Fibroblast of the conjunctiva (primary cell): ENCODE results near the gene FYB1.
"Not testable (repeated sequence)": the region's sequence is repeated elsewhere in the genome, so short reads cannot be mapped to it uniquely, and the experiment has no call there.

Source experiments
- DNase-seq: peaks from one replicate; pipeline ENCODE4 v3.0.0-alpha.2; 2010; ENCODE audit warnings: low read depth

The FYB1 gene, protein sequence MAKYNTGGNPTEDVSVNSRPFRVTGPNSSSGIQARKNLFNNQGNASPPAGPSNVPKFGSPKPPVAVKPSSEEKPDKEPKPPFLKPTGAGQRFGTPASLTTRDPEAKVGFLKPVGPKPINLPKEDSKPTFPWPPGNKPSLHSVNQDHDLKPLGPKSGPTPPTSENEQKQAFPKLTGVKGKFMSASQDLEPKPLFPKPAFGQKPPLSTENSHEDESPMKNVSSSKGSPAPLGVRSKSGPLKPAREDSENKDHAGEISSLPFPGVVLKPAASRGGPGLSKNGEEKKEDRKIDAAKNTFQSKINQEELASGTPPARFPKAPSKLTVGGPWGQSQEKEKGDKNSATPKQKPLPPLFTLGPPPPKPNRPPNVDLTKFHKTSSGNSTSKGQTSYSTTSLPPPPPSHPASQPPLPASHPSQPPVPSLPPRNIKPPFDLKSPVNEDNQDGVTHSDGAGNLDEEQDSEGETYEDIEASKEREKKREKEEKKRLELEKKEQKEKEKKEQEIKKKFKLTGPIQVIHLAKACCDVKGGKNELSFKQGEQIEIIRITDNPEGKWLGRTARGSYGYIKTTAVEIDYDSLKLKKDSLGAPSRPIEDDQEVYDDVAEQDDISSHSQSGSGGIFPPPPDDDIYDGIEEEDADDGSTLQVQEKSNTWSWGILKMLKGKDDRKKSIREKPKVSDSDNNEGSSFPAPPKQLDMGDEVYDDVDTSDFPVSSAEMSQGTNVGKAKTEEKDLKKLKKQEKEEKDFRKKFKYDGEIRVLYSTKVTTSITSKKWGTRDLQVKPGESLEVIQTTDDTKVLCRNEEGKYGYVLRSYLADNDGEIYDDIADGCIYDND

DNA sequence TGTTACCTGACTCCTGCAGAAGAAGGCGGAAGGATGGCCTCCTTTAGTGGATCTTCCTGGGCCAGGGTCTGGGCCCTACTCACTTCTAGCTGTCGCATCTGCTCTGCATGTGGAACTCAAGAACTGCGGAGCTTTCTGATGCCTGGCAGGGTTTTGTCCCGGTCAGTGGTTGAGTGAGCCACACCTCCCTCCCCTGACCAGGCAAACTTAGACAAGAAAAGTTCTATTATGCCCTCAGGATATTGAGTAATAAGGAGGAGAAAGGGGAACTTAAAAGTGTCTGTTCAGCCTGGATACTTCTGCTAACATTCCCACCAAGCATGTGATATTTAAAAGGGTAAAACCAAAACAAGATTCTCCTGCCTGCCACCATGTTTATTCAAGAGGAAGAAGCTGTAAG is at the start of gene FYB1:
Gene FYB1 (minus strand): TSS at position 127 of the 400 bp plus-strand sequence. CDS start 16,603 bp downstream, outside the sequence.
- DNase-seq, result no peak

DNA sequence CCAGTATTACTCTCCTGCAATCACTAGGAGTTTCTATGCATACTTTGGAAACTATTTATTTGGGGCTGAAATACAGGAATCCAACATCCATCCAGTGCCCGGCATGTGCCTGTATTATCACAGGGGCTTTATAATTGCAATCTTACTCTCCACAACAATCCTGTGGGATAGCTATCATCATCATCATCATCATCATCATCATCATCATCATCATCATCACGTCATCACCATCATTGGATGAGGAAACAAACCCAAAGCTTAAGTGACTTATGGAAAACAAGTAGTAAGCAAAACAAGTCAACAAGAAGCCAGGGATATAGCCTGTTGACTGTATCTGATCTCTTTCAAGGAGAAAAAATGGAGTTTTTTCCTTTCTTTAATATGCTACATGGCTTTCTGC is 47.8 kb upstream of the FYB1 start:
- DNase-seq, result no peak

DNA sequence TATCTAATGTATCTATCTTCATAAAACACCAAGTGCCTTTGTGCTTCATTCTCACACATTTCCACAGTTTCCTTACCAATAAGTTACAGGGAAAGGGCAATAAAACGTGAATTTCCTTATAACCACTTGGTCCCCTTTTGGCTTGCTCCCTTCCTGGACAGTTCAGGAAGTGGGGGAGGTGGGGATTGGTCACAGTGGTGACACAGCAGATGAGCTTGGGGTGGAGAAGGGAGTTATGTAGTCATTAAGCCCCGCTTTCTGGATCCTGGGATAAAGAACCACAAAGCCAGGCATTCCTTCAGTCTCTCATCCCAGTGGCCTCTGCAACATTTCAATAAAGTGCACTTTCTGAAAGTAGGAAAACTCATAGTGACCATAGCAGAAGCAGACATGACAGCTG is 47.1 kb upstream of the FYB1 start:
- no peak for DNase-seq

DNA sequence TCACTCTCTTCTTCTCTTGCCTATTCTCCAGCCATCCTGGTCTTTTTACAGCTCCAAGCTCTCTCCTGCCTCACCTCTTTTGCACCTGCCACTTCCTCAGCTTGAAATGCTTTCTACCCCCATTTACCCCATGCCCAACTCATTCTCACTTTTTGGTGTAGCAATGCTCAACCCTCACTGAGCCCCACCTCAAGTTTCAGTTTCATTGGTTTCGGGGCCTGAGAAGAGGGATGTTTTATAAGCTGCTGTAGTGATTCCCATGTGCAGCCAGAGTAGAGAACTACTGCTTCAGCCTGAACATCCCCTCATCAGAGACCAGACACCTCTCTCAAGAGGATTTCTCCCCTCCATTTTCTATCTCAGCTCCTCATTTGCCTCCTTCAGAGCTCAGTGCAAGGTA is 45.2 kb upstream of the FYB1 start:
- DNase-seq, result no peak

DNA sequence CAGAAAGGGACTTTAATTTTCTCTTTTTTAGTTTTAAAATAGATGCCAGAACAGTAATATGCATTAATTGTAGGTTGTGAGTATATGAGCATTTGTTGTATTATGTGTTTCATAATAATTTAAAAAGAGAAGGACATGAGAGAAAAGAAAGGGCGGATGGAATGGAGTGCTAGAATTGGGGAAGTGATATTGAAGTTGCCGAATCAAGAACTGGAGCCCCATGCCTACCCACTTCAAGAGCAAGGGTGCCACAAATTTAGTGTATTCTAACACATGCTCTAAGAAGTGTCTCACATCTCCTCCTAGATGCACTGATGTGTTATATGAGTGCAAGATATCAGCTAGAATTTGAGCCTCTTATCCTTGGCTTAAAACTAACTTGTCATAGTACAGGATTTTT is 43.6 kb upstream of the FYB1 start:
- DNase-seq, result no peak

DNA sequence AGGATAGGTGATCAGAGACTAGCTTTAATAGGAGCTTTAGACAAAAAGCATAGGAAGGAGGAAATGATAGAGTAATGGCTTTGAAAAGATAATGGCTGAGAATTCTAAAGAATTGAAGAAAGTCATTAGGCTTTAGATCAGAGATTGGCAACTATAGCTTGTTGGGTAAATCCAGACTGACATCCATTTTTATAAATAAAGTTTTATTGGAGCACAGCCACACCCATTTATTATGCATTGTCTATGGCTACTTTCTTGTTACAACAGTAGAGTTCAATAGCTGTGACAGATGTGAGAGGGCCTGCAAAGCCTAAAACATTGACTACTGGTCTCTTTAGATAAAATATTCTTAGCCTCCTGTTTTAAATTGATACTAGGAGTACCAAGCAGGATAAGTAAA is 40.7 kb upstream of the FYB1 start:
- DNase-seq, result no peak

DNA sequence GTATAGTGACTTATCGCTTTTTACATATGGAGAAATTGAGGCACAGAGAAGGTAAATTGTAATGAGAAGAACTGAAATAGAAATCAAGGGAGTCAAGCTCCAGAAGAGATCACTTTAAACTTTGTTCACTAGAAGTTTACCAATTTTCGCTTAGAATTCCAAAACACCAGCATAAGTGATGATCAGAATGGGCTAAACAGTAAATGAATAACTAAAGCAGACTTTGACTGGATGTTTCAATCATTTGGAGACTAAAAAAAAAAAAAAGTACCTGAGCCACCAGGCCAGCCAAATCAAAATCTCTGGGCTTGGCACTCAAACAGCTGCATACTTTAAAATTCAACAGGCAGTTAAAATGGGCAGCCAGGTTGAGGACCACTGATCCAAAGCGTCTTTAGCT is 38.2 kb upstream of the FYB1 start:
- DNase-seq, result no peak

DNA sequence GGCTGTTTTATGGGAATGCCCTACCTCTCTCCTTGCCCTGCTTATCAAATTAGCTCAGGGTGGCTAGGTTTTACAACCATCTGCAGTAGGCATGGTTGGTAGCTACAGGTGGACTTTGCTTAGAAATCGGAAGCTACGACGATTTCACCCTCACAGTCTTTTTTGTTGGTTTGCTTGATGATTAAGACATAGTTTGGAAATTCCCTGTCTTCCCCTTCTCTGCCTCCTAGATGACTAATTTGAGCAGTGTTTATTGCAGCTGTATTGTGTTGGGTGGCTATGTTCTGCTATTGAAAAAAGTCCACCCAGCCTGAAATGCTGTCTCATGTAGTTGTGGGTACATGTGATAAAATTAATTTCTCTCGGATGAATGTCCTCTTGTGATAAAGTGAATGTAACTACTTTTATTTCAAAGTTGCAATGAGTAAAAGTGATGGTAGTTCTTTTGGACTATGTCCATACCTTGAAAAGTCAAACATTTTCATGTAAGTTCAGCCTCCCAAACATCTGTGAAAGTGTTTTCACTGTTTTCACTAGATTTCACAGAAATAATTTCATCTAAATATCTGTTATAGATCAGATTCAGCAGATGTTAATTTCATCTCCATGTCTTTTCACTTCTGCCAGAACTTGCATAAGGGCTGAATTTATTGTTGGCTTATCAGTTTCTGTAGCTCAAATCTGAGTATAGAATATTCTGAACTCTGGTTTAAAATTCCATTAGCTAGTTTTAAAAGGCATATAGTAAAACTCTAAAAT is 37.3 kb upstream of the FYB1 start:
- peak; percentile 32 for DNase-seq

DNA sequence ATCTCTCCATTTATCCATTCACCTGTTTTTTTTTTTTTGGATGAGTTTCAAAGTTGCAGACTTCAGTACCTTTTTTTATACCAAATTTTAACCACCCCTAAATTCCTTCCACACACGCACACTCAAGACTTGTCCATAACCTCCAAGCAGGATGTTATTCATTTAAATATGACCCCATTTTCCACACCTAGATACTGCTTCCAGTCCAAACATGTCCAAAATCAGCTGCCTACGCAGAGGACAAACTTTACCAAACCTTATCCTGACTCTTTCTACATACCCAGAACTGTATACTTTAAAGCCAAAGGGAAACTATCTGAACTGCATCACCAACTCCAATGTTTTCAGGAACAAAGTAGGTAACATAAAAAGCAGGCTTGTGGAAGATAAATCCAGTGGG is 36.0 kb upstream of the FYB1 start:
- DNase-seq, result no peak

DNA sequence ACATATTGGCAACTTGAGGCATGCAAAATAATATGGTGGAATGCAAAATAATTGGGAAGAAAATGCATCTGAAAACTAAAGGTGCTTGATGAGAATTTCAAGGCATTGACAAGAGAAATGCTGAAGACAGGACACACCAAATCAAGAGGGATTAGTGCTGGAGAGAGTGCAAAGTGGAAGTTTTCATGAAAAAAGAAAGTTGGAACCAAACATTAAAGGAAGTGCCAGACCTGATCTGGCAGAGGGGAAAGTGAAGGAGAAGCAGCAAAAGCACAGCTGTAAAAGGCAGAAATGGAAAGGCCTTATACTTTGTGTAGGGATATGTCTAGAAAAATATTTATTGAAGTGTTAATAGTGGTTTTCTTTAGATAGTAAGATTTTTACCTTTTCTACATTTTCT is 35.3 kb upstream of the FYB1 start:
- no peak for DNase-seq

DNA sequence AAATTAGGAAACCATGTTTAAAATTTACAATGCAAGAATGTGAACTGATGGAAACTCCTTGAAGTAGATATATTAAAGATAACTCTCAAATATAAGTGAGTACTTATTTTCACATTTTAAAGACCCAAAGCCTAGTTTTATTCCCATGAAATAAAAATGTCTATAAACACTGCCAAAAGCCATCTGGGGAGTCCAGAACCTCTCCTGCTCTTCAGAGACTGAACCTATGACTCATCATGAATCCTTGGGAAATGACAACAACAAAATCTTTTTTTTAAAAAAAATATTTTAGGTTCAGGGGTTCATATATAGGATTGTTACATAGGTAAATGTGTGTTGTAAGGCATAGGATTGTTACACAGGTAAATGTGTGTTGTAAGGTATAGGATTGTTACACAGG is 33.8 kb upstream of the FYB1 start:
- DNase-seq, result no peak

DNA sequence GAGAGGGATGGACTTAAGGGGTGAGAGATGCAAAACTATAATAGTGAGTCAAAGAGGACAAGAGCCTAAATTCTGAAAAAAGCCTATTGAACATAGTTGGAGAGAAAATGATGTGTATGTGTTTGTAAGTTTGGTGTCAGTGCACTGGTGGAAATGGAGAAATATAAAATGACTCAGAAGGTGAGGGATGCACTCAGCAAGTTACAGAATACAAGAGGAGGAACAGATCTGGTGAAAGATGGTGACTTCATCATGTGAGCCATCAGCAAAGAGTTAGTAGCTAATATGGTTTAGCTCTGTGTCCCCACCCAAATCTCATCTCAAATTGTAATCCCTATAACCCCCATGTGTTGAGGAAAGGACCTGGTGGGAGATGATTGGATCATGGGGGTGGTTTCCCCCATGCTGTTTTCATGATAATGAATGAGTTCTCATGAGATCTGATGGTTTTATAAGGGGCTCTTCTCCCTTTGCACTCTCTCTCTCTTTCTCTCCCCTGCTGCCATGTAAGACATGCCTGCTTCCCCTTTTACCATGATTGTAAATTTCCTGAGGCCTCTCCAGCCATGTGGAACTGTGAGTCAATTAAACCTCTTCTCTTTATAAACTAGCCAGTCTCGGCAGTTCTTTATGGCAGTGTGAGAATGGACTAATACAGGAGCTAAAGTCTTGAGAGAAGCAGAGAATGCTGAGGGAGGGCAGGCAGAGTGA is 30.4 kb upstream of the FYB1 start:
- no peak for DNase-seq

DNA sequence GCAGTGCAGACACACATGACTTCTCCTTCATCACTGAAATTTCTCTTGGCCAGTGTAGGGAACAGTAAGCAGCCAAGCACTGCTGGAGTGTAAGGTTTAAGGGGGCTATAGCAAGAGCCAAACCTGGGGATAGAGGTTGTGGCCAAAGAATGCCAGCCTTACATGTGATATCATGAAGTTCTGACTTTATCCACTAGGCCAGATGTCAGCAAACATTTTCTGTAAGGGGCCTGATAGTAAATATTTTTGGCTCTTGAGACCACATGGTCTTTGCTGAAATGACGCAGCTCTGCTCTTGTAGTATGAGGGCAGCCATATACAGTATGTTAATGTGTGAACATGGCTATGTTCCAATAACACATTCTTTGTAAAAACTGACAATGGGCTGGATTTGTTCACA is 29.7 kb upstream of the FYB1 start:
- DNase-seq, result no peak

DNA sequence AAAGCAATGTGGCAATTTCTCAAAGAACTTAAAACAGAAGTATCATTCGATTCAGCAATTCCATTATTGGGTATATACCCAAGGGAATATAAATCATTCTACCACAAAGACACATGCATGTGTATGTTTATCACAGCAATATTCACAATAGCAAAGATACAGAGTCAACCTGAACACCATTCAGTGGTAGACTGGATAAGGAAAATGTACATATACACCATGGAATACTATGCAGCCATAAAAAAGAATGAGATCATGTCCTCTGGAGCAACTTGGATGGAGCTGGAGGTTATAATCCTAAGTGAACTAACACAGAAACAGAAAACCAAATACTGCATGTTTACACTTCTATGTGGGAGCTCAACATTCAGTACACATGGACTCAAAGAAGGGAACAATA is 21.4 kb upstream of the FYB1 start:
- DNase-seq, result no peak

DNA sequence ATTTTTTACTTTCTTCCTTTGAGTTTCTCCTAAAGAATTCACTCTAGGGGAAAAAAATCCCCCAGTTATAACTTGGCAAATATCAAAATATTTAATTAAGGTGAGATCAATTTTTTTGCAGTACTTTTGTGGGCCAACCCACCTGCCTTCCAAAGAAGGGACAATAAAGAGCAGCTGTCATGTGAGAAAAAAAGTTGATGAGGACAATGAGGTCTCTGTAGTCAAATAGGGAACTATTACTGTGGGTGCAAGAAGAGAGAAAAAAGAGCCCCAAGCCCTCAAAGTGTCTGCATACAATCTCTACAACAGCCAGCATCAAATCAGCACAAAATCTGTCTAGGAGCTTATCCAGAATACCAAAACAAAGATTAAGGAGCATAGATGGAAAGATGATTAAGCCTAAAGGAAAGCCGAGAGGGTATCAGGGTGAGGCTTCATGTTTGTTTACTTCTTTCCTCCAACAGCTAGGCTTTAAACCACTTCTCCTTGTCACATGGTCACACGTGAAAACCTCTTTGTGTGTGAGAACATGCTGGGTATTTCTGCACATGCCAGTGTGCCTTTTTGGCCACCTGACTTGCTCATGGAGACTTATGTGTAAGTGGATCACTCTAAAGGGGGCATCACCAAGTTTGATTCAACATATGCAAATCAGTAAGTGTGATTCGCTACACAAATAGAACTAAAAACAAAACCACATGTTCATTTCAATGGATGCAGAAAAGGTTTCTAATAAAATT is 19.2 kb upstream of the FYB1 start:
- no peak for DNase-seq

DNA sequence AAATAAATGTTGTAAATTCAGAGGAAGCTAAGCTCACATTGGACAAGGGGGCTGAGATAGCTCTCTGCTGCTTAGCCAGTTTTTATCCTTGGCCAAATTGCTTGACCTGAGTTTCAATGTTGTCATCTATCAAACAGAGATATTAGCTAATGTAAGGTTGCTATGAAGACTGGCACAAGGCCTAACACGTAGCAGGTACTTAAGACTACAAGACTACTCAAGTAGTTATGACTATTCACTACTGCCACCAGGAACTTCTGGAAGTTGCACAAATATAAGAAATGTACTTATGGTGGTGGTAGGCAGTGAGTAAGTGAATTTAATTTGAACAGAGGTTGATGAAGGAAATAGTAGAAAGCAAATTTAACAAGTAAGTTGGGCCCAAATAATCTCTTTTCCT is 17.4 kb upstream of the FYB1 start:
- DNase-seq, result no peak

DNA sequence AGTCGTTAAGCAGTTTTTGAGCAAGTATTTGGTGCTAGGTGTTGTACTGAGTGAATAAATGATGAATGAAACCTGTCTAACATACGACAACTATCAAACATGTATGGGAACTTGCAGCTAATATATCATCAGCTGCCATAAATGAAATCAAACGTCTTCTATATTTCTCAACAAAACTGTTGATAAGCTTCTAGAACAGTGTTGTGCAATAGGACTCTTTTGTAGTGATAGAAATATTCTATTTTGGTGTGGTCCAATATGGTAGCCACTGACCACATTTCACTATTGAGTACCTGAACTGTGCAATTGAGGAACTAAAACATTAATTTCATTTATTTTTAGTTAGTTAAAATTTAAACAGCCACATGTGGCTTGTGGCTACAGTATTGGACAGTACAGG is 16.3 kb upstream of the FYB1 start:
- DNase-seq, result no peak

DNA sequence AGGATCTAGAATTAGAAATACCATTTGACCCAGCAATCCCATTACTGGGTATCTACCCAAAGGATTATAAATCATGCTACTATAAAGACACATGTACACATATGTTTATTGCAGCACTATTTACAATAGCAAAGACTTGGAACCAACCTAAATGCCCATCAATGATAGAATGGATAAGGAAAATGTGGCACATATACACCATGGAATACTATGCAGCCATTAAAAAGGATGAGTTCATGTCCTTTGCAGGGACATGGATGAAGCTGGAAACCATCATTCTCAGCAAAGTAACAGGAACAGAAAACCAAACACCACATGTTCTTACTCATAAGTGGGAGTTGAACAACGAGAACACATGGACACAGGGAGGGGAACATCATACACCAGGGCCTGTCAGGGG is 15.1 kb upstream of the FYB1 start:
- not testable (repeated sequence) for DNase-seq

DNA sequence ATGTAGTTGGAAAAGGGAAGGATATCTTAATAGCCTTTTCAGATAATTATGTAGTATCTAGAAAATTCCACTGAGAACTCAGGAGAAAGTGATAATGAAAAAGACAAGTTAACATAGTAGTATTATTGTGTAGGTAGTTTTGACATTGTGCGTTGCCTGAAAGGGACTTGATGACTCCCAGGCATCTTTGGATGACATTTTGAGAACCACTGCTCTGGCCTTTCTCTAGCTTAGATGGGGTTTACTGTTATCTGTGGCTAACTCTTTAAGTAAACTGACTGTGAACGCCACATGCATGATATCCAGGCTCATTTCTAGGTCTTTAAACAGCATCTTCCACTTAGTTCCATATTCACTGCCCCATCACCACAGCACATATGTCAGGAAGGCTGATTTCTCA is 14.4 kb upstream of the FYB1 start:
- DNase-seq, result no peak

DNA sequence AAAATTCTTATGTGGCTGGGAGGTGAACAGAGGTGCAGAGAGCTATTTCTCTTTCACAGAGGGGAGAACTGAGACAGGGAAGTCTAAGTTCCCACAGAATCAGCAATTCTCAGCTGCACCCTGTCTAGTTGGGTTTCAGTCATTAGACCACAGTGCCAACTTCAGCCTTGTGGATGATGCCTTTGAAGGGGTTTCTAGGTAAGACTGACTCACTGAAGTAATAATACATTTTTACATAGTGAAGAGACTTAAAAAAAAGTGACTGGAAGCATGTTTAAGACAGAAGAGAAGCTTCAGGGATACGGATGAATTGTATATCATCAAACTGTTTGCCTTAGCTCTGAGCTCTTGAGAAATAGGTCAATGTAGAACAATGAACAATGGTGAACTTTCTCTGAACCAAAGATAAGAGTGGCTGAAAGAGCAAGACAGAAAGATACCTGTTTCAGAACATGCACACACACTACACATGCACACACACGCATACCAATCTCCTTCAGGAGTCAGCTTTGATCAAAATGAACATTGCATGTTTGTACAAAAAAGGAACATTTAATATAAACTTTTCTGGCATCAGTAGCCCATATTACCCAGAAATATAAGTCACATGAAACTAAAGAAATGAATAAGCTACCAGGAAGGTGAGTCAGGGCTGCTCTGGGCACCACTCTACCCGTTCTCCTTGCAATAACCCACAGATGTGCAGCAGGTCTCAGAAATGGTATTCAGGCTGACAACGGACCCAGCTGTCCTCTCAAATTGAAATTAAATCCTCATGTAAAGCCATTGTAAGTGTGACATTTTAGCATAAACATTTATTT is 12.6 kb upstream of the FYB1 start:
- no peak for DNase-seq

DNA sequence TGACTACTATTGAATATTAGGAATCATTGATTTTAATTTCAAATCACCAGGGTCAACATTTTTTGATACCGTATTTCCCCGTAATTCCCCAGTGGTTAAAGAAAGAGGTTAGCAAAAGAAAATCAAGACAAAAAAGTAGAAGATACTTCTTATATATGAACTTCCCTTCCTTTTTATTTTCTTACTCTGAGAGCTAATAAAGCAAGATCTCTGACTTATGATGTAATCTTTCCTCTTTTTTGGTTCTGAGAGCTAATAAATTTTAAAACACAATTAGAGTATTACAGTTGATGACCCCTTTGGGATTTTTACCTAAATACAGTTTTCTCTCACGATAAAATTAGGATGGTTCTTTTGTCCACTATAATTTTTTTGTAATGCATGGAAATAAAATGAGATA is 9.2 kb upstream of the FYB1 start:
- no peak for DNase-seq
